Measurements from ENCODE around the gene CBLN3.

DNA sequence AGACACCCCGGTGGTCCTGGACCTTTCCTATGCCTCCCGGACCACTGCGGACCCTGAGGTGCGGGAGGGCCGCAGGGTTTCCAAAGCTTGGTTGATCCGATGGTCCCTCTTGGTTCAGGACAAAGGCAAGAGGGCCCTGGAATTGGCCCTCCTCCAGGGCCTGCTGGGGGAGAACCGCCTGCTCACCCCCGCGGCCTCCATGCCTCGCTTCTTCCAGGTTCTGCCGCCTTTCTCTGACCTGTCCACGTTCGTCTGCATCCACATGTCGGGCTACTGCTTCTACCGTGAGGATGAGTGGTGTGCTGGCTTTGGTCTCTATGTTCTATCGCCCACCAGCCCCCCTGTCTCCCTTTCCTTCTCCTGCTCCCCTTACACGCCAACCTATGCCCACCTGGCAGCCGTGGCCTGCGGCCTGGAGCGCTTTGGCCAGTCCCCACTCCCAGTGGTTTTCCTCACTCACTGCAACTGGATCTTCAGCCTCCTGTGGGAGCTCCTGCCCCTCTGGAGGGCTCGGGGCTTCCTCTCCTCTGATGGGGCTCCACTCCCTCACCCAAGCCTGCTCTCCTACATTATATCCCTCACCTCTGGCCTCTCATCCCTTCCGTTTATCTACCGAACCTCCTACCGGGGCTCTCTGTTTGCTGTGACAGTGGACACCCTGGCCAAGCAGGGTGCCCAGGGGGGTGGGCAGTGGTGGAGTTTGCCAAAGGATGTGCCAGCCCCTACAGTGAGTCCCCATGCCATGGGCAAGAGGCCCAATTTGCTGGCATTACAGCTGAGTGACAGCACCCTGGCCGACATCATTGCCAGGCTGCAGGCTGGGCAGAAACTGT, 13.8 kb downstream of the CBLN3 start:
- TF ChIP-seq POLR2A (IDR thresholded peaks at IDR 0.05; ENCODE audit: low read length) (no peak), GATA1 (IDR thresholded peaks at IDR 0.05; ENCODE audit: low read depth, low read length) (no peak)

Data from erythroblast (primary cell).